WTC11 (cell line): Measurements from ENCODE around the gene ARHGEF17.

ENCODE experiments used
- CREB1 ChIP-seq: sonication (generic); formaldehyde crosslinking; IDR thresholded peaks from 2 replicates; pipeline ENCODE4 v1.8.0; 2023; ENCODE audit warnings: mild to moderate bottlenecking, missing genetic modification reagents
- ELF4 ChIP-seq: sonication (generic); formaldehyde crosslinking; IDR thresholded peaks from 2 replicates; pipeline ENCODE4 v1.8.1; 2022; ENCODE audit warnings: low read depth, mild to moderate bottlenecking, moderate library complexity, missing genetic modification reagents
- GABPB1 ChIP-seq: sonication (generic); formaldehyde crosslinking; IDR thresholded peaks from 2 replicates; pipeline ENCODE4 v1.8.1; 2023; ENCODE audit warnings: mild to moderate bottlenecking, missing genetic modification reagents
- HMGXB4 ChIP-seq: sonication (generic); formaldehyde crosslinking; IDR thresholded peaks from 2 replicates; pipeline ENCODE4 v1.8.1; 2023; ENCODE audit warnings: mild to moderate bottlenecking, moderate library complexity, missing genetic modification reagents
- IRF1 ChIP-seq: sonication (generic); formaldehyde crosslinking; IDR thresholded peaks from 2 replicates; pipeline ENCODE4 v1.8.0; 2023; ENCODE audit warnings: missing genetic modification reagents
- IRF2 ChIP-seq: sonication (generic); formaldehyde crosslinking; IDR thresholded peaks from 2 replicates; pipeline ENCODE4 v1.8.0; 2022; ENCODE audit warnings: low read depth, missing genetic modification reagents, borderline replicate concordance
- TEAD4 ChIP-seq: sonication (generic); formaldehyde crosslinking; IDR thresholded peaks from 2 replicates; pipeline ENCODE4 v1.8.0; 2022; ENCODE audit warnings: mild to moderate bottlenecking, missing genetic modification reagents
- USF2 ChIP-seq: sonication (generic); formaldehyde crosslinking; IDR thresholded peaks from 2 replicates; pipeline ENCODE4 v1.8.1; 2023; ENCODE audit warnings: mild to moderate bottlenecking, missing genetic modification reagents, moderate library complexity
- TF ChIP-seq, protein P1 (sequence below): fragments of 200-600 bp; IDR thresholded peaks from 2 replicates; pipeline ENCODE4 v1.8.0; 2022; ENCODE audit warnings: antibody characterized with exemption
- TF ChIP-seq, protein P2 (sequence below): sonication (generic); formaldehyde crosslinking; IDR thresholded peaks from 2 replicates; pipeline ENCODE4 v1.8.0; 2022; ENCODE audit warnings: mild to moderate bottlenecking, missing genetic modification reagents

- TF ChIP-seq ELF4 (CRISPR knock-in tag) = no peak
- TF ChIP-seq IRF2 (CRISPR knock-in tag) = no peak
- TF ChIP-seq TEAD4 (CRISPR knock-in tag) = no peak
- TF ChIP-seq USF2 (CRISPR knock-in tag) = no peak
- TF ChIP-seq CREB1 (CRISPR knock-in tag) = no peak
- TF ChIP-seq HMGXB4 (CRISPR knock-in tag) = no peak
- TF ChIP-seq, protein P1, sequence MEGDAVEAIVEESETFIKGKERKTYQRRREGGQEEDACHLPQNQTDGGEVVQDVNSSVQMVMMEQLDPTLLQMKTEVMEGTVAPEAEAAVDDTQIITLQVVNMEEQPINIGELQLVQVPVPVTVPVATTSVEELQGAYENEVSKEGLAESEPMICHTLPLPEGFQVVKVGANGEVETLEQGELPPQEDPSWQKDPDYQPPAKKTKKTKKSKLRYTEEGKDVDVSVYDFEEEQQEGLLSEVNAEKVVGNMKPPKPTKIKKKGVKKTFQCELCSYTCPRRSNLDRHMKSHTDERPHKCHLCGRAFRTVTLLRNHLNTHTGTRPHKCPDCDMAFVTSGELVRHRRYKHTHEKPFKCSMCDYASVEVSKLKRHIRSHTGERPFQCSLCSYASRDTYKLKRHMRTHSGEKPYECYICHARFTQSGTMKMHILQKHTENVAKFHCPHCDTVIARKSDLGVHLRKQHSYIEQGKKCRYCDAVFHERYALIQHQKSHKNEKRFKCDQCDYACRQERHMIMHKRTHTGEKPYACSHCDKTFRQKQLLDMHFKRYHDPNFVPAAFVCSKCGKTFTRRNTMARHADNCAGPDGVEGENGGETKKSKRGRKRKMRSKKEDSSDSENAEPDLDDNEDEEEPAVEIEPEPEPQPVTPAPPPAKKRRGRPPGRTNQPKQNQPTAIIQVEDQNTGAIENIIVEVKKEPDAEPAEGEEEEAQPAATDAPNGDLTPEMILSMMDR = no peak
- TF ChIP-seq, protein P2, sequence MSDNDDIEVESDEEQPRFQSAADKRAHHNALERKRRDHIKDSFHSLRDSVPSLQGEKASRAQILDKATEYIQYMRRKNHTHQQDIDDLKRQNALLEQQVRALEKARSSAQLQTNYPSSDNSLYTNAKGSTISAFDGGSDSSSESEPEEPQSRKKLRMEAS (CRISPR knock-in tag) = no peak
- no peak for TF ChIP-seq IRF1 (CRISPR knock-in tag)
- TF ChIP-seq GABPB1 = no peak
Measured at GRCh38 chr11:73311394-73311869, 3.4 kb downstream of the ARHGEF17 start.
